Kidney epithelial cell (primary cell): ENCODE results near the gene MOB1B. TPM values are rescaled to one million over a fixed set of nuclear protein-coding genes. Genes with fewer than 3 reads are reported as not detected.

Experiments
- DNase-seq: peaks from one replicate; pipeline ENCODE4 v3.0.0-alpha.2; 2010; ENCODE audit warnings: low read depth
- H3K27me3 ChIP-seq: 2 replicates; pipeline ENCODE4 v1.6.0; 2011; ENCODE audit warnings: low read length; ENCODE audit not compliant: control insufficient read depth, insufficient read depth
- H3K36me3 ChIP-seq: 2 replicates; pipeline ENCODE4 v1.5.1; 2011; ENCODE audit warnings: low read length; ENCODE audit not compliant: control insufficient read depth, insufficient read depth
- H3K4me3 ChIP-seq: 2 replicates; pipeline ENCODE4 v1.5.1; 2011; ENCODE audit warnings: low read depth, mild to moderate bottlenecking, control low read depth, low read length
- CTCF ChIP-seq: IDR thresholded peaks from 2 replicates; pipeline ENCODE4 v1.5.1; 2011; ENCODE audit warnings: mild to moderate bottlenecking, moderate library complexity, low read length, control low read depth, inconsistent platforms; ENCODE audit not compliant: insufficient read depth, poor library complexity, severe bottlenecking
- total RNA-seq: library from RNA; depleted of rRNA; stranded (reverse); fragments of >200 nt; gene quantifications from 2 replicates; pipeline ENCODE4 v1.2.3, GENCODE V29; 2015

Gene MOB1B
- total RNA-seq, 1 donor from 2014 or later = 19.4 TPM

- Histone ChIP-seq H3K4me3 (no peak overlapping the region), H3K27me3 (no peaks in the 10 kb centered on the region), H3K36me3 (no peaks in the 10 kb centered on the region)
- TF ChIP-seq CTCF = no peak
- DNase-seq = no peak
Measured at GRCh38 chr4:70927502-70928137, 25.5 kb downstream of the MOB1B start.

- TF ChIP-seq CTCF = no peak
- Histone ChIP-seq H3K27me3 (no peaks in the 10 kb centered on the region), H3K4me3 (no peak overlapping the region), H3K36me3 (no peaks in the 10 kb centered on the region)
- DNase-seq = no peak
Measured at GRCh38 chr4:70930530-70931256, 28.5 kb downstream of the MOB1B start.

GRCh38 chr4:70931347-70931746 is 29.2 kb downstream of the MOB1B start:
- no peak for DNase-seq
- TF ChIP-seq CTCF = no peak
- no peaks in the 10 kb centered on the region for H3K36me3 ChIP-seq

GRCh38 chr4:70932984-70933383 is 30.8 kb downstream of the MOB1B start:
- no peak for TF ChIP-seq CTCF
- Histone ChIP-seq H3K4me3 (no peak overlapping the region), H3K27me3 (no peaks in the 10 kb centered on the region), H3K36me3 (no peaks in the 10 kb centered on the region)
- no peak for DNase-seq

More at GRCh38 chr4:70931347-70931746, 29.2 kb downstream of the MOB1B start:
- Histone ChIP-seq H3K27me3 (no peaks in the 10 kb centered on the region), H3K4me3 (no peak overlapping the region)

GRCh38 chr4:70935038-70935695 is 33.0 kb downstream of the MOB1B start:
- Histone ChIP-seq H3K36me3 (no peaks in the 10 kb centered on the region), H3K4me3 (no peak overlapping the region), H3K27me3 (no peaks in the 10 kb centered on the region)
- no peak for DNase-seq
- TF ChIP-seq CTCF = no peak
